ENCODE results near the gene EDC4. TPM values are rescaled to one million over a fixed set of nuclear protein-coding genes. Genes with fewer than 3 reads are reported as not detected.

Gene EDC4
- total RNA-seq, 1 experiment from 2014 or later = 85.3 TPM

- ATAC-seq (no peak), DNase-seq (ENCODE audit: low read depth, low spot score) (no peak)
- Histone ChIP-seq H3K27me3 (ENCODE audit: control insufficient read depth, insufficient read depth, low read length) (no peaks in the 10 kb centered on the region), H3K9me3 (ENCODE audit: control insufficient read depth, insufficient read depth, low read depth, low read length) (no peaks in the 10 kb centered on the region), H3K27ac (ENCODE audit: low read length) (no peak overlapping the region), H3K4me3 (ENCODE audit: low read depth in 2 of 2, low read length in 2 of 2) (no peak overlapping the region), H3K4me1 (ENCODE audit: control insufficient read depth, insufficient read depth, low read length) (peaks cover 2% of the 10 kb centered on the region; the same call in 1 of the 2 replicates), H3K36me3 (ENCODE audit: control insufficient read depth, insufficient read depth, low read length) (peaks cover 2% of the 10 kb centered on the region; the same call in 1 of the 2 replicates)
- ChIA-PET POLR2A (no interaction called here), CTCF (no interaction called here)
- in situ Hi-C loops (cut with HindIII; ENCODE audit: low pct_unique_long_range_greater_than_20kb, low sequenced_read_pairs) = no loop called here
- TF ChIP-seq CTCF (IDR thresholded peaks at IDR 0.05) (no peak), REST (IDR thresholded peaks at IDR 0.05; ENCODE audit: insufficient read depth in 1 of 2, low read depth in 2 of 2, low read length in 1 of 2) (no peak), SIN3A (IDR thresholded peaks at IDR 0.05; ENCODE audit: borderline replicate concordance, insufficient read depth, low read depth, low read length) (no peak), POLR2AphosphoS5 (IDR thresholded peaks at IDR 0.05; ENCODE audit: low read depth, low read length) (no peak), TCF7L2 (IDR thresholded peaks at IDR 0.05; ENCODE audit: low read depth, low read length) (no peak)
- intact Hi-C loops (cut with micrococcal nuclease; ENCODE audit: unreplicated experiment) = no loop called here
- no TSS peak for BruUV-seq (replicated peaks)
Observed at GRCh38 chr16:67837811-67838210, 35.0 kb upstream of the EDC4 start.

- H3K4me1 ChIP-seq (ENCODE audit: control insufficient read depth, insufficient read depth, low read length) = peaks cover 26% of the 10 kb centered on the region
- ATAC-seq = peak; percentile 16
- in situ Hi-C loops (cut with HindIII; ENCODE audit: low pct_unique_long_range_greater_than_20kb, low sequenced_read_pairs) (no loop called here), intact Hi-C loops (cut with micrococcal nuclease; ENCODE audit: unreplicated experiment) (no loop called here)
- H3K9me3 ChIP-seq (ENCODE audit: control insufficient read depth, insufficient read depth, low read depth, low read length) = no peaks in the 10 kb centered on the region
- no peaks in the 10 kb centered on the region for H3K36me3 ChIP-seq (ENCODE audit: control insufficient read depth, insufficient read depth, low read length)
- H3K27ac ChIP-seq (ENCODE audit: low read length) = peak overlapping the region; percentile 91
- POLR2A ChIA-PET = interaction anchor here (0.7 kb wide), 1 partner anchor 33 kb away, joined by 6 read pairs; no protein-coding TSS in a partner anchor
- TF ChIP-seq CTCF (IDR thresholded peaks at IDR 0.05) (no peak), REST (IDR thresholded peaks at IDR 0.05; ENCODE audit: insufficient read depth in 1 of 2, low read depth in 2 of 2, low read length in 1 of 2) (no peak), SIN3A (IDR thresholded peaks at IDR 0.05; ENCODE audit: borderline replicate concordance, insufficient read depth, low read depth, low read length) (no peak), POLR2AphosphoS5 (IDR thresholded peaks at IDR 0.05; ENCODE audit: low read depth, low read length) (no peak), TCF7L2 (IDR thresholded peaks at IDR 0.05; ENCODE audit: low read depth, low read length) (no peak)
- H3K4me3 ChIP-seq (ENCODE audit: low read depth in 2 of 2, low read length in 2 of 2) = peak overlapping the region; percentile 69 to 77
- DNase-seq (ENCODE audit: low read depth, low spot score) = no peak
- H3K27me3 ChIP-seq (ENCODE audit: control insufficient read depth, insufficient read depth, low read length) = no peaks in the 10 kb centered on the region
- no TSS peak for BruUV-seq (replicated peaks)
- CTCF ChIA-PET = interaction anchor here (0.7 kb wide), 1 partner anchor 305 kb away, joined by 9 read pairs; no protein-coding TSS in a partner anchor
Observed at GRCh38 chr16:67841198-67841815, 31.5 kb upstream of the EDC4 start.

Measured in Panc1 (cell line).